22Rv1 (cell line): Measurements from ENCODE around the gene KIF6.

Experiments used
- H3K27ac ChIP-seq: fragments of 450-650 bp; 2 replicates; pipeline ENCODE4 v1.5.1; 2017
- ZFX ChIP-seq: fragments of 450-650 bp; IDR thresholded peaks from 2 replicates; pipeline ENCODE4 v1.6.1; 2017; ENCODE audit warnings: antibody characterized with exemption, borderline replicate concordance
- TF ChIP-seq, protein P1 (sequence below): fragments of 450-650 bp; IDR thresholded peaks from 2 replicates; pipeline ENCODE4 v1.5.1; 2017; ENCODE audit warnings: mild to moderate bottlenecking

Gene KIF6

DNA sequence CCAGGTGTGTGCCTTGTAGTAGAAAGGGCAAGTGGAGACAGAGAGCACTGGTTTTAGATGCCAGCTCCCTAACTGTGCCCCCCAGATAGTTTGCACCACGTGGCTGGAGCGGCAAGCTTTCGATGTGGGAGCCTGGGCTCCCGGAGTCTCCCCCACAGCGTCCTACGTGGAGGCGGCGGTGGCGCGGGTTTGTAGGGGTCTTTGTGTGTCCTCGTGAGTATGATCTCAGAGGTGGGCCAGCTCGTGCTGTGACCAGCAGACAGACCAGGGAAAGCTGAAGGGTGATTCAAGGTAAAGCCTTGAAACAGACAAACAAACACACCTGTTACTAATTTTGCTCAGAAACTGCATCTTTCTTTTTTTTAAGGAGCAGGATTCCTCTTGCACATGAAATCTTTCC, 397.1 kb downstream of the KIF6 start:
- TF ChIP-seq ZFX: no peak
- TF ChIP-seq, protein P1, sequence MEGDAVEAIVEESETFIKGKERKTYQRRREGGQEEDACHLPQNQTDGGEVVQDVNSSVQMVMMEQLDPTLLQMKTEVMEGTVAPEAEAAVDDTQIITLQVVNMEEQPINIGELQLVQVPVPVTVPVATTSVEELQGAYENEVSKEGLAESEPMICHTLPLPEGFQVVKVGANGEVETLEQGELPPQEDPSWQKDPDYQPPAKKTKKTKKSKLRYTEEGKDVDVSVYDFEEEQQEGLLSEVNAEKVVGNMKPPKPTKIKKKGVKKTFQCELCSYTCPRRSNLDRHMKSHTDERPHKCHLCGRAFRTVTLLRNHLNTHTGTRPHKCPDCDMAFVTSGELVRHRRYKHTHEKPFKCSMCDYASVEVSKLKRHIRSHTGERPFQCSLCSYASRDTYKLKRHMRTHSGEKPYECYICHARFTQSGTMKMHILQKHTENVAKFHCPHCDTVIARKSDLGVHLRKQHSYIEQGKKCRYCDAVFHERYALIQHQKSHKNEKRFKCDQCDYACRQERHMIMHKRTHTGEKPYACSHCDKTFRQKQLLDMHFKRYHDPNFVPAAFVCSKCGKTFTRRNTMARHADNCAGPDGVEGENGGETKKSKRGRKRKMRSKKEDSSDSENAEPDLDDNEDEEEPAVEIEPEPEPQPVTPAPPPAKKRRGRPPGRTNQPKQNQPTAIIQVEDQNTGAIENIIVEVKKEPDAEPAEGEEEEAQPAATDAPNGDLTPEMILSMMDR: no peak
- H3K27ac ChIP-seq: no peak overlapping the region

DNA sequence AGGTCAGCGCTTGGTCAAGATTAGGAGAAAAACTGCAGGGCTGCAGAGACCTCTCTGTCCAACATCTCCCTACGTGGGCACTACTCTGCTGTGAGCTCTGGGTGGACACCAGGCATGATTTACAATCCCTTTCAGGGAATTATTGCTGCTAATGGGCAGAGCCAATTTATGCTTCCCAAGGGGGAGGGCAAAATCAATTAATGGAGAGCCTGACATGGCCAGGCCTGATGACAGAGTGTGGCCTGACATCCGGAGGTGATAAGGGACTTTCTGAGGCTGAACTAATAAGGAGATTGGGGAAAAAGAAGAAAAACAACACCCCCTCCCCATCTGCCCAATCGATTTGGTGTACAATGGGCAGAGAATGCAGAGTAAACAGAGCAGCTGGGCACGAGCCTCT, 397.7 kb downstream of the KIF6 start:
- TF ChIP-seq, protein P1: no peak
- TF ChIP-seq ZFX: no peak
- no peak overlapping the region for H3K27ac ChIP-seq

DNA sequence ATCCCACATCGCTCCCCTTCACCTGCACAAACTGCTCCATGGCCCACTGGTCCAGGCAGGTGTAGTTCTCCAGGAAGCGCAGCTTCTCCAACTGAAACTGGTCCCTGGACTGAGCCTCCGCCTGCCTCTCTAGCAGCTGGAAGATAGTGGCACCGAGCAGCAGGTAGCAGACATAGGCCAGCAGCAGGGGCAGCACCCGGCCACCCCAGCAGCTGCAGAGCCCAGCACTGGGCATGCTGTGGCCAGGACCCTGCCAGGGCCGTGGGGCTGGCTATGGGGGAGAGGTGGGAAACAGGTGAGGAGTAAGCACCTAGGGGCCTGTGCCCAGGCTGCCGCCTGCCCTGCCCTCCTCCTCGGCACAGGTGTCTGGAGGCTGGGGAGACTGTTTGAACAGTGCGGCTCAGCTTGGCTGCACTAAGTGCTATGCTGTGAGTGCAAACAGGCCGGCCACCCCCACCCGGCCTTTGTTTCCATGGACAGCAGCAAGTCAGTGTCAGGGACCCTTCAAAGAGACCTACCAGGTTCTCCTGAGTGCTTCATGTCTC, 402.8 kb downstream of the KIF6 start, which contains the start of gene KCNK16:
Gene KCNK16, minus strand, starts transcription at position 397 of the 545 bp plus-strand sequence. Its CDS starts 162 bp downstream, at position 235.
- H3K27ac ChIP-seq: no peak within 1 kb of the TSS
- TF ChIP-seq, protein P1: no peak

DNA sequence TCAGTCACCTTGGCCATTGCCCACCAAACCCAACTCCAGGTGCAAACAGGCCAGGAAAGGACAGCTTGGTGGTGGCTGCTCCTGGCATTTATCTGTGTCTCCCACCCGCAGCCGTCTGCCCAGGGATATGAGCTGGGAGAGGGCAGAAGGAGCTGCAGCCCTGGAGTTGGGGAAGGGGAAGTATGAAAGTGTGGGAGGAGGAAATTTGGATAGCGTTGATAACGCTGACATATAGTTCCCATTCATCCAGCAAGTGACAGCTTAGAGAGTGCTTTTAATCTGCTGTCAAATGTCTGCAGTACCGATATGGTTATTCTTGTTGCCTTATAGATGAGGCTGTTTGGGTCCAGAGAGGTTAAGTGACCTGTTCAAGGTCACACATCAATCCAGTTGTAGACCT, 403.4 kb downstream of the KIF6 start:
- H3K27ac ChIP-seq: no peak overlapping the region
- TF ChIP-seq ZFX: no peak

DNA sequence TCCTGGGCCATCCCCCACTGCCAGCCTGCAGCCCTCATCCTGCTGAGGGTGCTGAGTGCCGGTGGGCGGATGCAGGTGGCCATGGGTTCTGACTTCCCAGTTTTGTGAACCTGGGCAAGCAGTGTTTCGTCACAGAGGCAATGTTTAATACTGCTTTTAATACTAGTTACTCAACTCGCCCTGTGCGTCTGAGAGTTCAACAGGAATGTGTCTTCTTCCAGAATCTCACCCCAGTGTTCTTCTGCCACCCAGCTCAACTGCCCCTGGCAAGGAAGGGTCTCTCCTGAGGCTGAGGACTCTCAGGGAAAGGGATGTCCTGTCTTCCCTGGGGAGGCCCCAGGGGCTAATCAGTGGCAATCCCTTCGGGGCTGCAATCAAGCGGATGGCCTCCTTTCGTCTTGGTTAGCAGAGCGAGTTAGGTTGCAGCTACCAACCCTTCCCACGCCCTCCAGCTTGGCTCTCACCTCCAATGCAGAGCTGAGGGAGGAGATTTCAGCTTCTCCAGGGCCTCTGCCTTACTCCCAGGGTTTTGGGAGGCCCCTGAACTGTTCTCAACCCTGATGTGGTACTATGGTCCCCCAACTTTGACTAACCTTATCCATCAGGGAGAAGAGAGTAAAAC, 404.7 kb downstream of the KIF6 start:
- no peak for TF ChIP-seq ZFX
- TF ChIP-seq, protein P1: no peak
- no peak overlapping the region for H3K27ac ChIP-seq

DNA sequence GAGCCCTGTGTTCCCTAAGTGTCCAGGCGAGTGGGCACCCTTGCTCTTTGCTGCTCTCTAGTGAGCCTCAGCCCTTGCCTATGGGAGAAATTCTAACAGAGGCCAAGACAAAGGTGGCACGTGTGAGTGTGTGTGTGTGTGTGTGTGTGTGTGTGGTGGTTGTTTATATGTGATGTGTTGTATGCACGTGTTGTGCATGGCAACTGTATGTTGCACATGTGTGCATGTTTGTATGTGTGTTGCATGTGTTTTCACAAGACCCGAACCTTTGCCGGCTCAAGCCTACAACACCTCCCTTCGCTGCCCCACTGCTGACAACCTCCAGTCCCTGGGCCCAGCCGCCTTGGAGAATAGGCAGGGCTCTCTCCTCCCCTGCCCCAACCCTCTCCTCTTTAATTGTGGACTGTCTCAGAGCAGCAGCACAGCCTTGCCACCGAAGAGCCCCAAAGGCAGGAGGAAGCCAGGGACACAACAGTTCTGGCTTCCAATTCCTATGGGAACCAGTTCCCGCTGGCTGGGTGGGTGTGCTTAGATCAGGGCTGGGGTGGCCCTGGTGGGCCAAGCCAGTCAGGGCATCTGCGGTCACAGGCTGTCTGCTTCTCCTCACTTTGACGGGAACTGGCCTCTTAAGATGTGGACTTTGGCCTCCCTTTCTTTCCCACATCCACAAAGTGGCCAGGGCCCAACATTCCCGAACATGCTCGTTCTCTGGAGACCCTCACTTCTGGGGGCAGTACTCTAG, 405.4 kb downstream of the KIF6 start:
- H3K27ac ChIP-seq: no peak overlapping the region
- TF ChIP-seq, protein P1: no peak

DNA sequence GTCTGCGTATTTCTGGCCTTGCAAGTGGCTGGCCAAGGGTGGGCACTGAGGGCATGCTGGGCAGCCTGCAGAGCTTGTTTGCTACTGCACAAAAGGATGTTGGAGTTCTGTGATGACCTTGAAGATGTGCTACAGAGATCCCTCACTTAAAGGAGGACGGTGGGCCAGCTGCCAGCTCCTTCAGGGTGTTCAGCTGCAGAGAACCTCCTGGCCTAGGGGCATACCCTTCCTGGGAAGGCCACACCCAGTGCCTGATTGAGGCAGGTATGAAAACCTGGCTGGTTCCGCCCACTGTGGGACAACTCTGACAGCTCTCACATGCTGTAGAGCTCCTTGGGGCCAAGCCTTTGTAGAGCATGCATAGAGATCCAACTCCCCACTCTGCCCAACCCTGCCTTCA, 408.0 kb downstream of the KIF6 start:
- H3K27ac ChIP-seq: no peak overlapping the region
- TF ChIP-seq ZFX: no peak
- TF ChIP-seq, protein P1: no peak
